Activated T-helper 2 cell treated with anti-CD3 and anti-CD28 coated beads, Interferon-gamma antibody, Interleukin-2, Interleukin-4, amounts not matched to agents 10 μg/mL and 5 μg/mL and 100 μg/mL, durations not matched to agents 14 hours and 24 hours and 36 hours (primary cell): ENCODE measurements around the gene TRAF3IP3. TPM values are rescaled to one million over a fixed set of nuclear protein-coding genes. Genes with fewer than 3 reads are reported as not detected.

Experiments used
- DNase-seq: peaks from one replicate; pipeline ENCODE4 v3.0.0; 2021; ENCODE audit warnings: low spot score
- H3K27ac Mint-ChIP-seq: one replicate; pipeline ENCODE4 v1.8.0; 2021; ENCODE audit warnings: mixed read lengths
- H3K27me3 Mint-ChIP-seq: one replicate; pipeline ENCODE4 v1.8.0; 2021; ENCODE audit warnings: low read depth, mixed read lengths
- H3K36me3 Mint-ChIP-seq: one replicate; pipeline ENCODE4 v1.8.0; 2021; ENCODE audit warnings: low read depth, mixed read lengths
- H3K4me1 Mint-ChIP-seq: one replicate; pipeline ENCODE4 v1.8.0; 2021; ENCODE audit warnings: low read depth, mixed read lengths
- H3K4me3 Mint-ChIP-seq: one replicate; pipeline ENCODE4 v1.8.0; 2021; ENCODE audit warnings: low read depth, mild to moderate bottlenecking, moderate library complexity, mixed read lengths
- H3K9me3 Mint-ChIP-seq: one replicate; pipeline ENCODE4 v1.8.0; 2021; ENCODE audit warnings: mixed read lengths
- intact Hi-C: fragments of 100-400 bp; cut with micrococcal nuclease; formaldehyde crosslinking; loops from one replicate; pipeline ENCODE4 v1.15.1; 2023
- total RNA-seq: library from RNA; stranded (reverse); gene quantifications from 2 replicates; pipeline ENCODE4 v1.2.3, GENCODE V29; 2022

TRAF3IP3 gene
- total RNA-seq, 1 donor from 2014 or later: 386 TPM

DNA sequence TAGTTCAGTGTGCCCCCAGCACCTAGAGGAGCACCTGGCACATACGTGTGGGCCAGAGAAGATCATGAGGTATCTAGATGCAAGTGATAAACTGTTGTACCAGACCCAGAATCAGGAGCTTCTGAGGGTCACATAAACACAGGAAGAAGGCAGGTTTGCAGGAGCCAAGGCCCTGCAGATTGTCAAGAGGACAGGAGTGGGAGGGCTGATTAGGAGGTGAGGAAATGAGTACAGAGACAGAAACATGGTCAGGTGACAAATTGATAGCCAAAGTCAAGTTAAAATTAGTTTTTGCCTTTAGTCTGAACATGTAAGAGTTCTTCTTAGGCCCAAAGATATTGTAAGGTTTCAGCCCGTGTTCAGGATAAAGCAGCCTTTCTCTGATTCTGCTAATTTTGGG, 14.0 kb upstream of the TRAF3IP3 start:
- intact Hi-C loops: no loop called here
- no peak for DNase-seq
- H3K36me3 Mint-ChIP-seq: peaks cover 4% of the 10 kb centered on the region
- no peak overlapping the region for H3K4me3 Mint-ChIP-seq
- H3K27me3 Mint-ChIP-seq: no peaks in the 10 kb centered on the region
- H3K4me1 Mint-ChIP-seq: peaks cover 49% of the 10 kb centered on the region
- peak overlapping the region; percentile 81 for H3K27ac Mint-ChIP-seq
- H3K9me3 Mint-ChIP-seq: no peaks in the 10 kb centered on the region

DNA sequence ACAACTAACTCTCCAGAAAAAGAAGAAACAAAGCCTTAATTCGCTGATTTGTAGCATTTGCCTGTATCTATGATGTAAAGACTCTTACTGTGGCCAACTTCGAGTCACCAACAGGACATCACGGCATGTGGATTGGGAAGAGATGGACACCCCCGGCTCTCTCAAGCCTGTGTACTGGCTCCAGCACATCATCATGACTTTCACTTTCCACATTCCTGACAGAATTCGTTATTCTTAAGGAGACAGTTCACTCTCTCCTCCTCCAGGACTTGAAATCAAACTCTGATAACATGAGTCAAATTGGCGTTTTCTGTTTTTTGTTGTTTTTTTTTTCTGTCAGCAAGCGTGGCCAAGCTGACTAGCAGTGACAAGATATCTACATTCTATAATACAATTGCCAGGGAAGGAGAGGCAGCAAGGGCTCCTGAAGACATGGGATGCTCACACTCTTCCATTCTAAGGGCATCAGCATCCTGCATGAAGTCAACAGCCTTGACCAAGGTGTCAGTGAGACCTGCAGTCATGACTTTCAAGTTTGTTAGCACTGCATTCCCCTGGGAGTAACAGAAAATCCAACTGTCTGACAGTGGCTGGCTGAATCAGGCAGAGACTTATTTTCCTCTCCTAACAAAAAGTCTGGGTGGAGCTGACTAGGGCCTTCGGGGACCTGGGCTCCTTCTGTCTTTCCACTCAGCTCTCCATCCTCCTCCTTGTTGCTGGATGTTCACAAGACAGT, 13.3 kb upstream of the TRAF3IP3 start:
- no peaks in the 10 kb centered on the region for H3K27me3 Mint-ChIP-seq
- peaks cover 50% of the 10 kb centered on the region for H3K4me1 Mint-ChIP-seq
- peak overlapping the region; percentile 81 for H3K27ac Mint-ChIP-seq
- DNase-seq: no peak
- peaks cover 4% of the 10 kb centered on the region for H3K36me3 Mint-ChIP-seq
- intact Hi-C loops: no loop called here
- no peaks in the 10 kb centered on the region for H3K9me3 Mint-ChIP-seq
- no peak overlapping the region for H3K4me3 Mint-ChIP-seq

DNA sequence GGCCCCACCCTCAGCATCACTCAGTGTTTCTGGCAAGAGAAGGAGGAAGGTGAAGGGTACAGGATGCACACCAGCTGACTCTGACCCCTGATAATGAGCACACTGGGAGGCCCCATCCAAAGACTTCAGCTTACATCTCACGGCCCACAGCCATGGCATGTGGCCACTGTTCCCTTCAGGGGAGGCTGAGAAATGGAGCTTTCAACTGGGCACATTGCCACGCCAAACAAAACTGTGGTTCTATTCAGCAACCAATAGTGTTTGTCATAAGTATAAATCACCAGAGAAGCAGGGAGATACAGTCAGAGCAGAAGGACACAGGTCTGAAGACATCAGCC, 12.7 kb upstream of the TRAF3IP3 start:
- Mint-ChIP-seq H3K36me3 (no peaks in the 10 kb centered on the region), H3K27me3 (no peaks in the 10 kb centered on the region), H3K27ac (peak overlapping the region; percentile 81), H3K9me3 (no peaks in the 10 kb centered on the region), H3K4me3 (no peak overlapping the region), H3K4me1 (peaks cover 53% of the 10 kb centered on the region)
- DNase-seq: no peak
- intact Hi-C loops: no loop called here

DNA sequence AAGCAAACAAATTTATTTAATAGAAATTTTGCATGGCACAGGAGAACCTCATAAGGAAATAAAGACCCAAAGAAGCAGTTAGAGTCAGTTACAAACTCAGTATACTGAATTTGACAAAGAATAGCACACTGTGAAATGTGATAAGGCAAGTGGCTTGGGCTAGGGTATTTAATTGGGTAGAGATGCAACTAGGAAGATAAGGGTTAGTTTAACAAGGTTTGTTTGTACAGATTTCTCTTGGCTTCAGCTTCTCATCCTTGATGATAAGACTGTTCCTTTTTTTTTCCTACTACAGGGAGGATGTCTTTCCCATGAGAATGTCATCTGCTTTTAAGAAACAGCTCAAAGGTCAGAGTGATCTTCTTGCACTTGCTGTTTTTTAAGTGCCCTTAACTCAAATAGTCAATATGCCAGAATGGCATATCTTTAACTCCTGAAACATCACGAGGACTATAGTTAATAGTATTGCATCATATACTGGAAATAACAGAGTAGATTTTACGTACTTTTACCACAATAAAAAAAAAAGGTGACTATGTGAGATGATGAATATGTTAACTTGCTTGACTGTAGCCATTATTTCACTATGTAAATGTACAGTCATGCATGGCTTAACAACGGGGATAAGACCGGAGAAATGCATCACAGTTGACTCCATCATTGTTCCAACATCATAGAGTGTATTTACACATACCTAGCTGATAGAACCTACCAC, 9.2 kb upstream of the TRAF3IP3 start:
- H3K36me3 Mint-ChIP-seq: no peaks in the 10 kb centered on the region
- DNase-seq: no peak
- H3K27ac Mint-ChIP-seq: peak overlapping the region; percentile 78
- no peaks in the 10 kb centered on the region for H3K27me3 Mint-ChIP-seq
- H3K4me3 Mint-ChIP-seq: no peak overlapping the region
- peaks cover 69% of the 10 kb centered on the region for H3K4me1 Mint-ChIP-seq
- intact Hi-C loops: loop anchor here (1.0 to 5.0 kb wide), 9 partner anchors 10 to 144 kb away; partner anchors contain the start of gene LAMB3
- no peaks in the 10 kb centered on the region for H3K9me3 Mint-ChIP-seq

DNA sequence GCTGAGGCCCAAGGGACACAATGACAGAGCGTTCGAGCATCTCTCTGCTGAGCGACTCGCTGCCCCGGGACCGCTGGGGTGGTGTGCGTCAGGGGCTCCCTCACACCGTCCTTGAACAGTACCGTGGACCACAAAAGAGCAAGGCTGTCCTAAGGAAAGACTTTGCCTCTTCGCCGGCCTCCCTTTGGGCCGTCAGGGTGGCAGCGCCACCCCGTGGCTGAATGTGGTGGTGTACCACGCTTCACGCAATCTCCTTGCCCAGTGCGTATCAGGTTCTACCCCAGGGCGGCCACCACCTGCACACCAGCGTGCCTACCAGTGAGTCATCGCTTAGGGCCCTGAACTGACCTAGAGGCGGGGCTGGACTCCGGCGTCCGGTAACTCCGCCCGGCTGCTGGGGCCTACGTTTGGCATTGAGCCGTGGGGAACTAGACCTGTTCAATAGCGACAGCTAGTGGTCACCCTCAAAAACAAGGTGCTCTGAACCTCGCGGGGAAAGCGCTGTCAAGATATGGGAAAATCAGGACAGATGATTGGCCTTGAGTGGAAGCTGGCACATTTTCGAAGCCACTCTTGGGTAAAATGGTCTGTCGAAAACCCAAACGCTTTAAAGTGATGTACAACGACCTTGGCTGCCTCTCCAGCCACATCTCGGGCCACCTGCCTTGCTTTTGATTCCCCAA, 8.1 kb upstream of the TRAF3IP3 start:
- H3K4me3 Mint-ChIP-seq: peak overlapping the region; percentile 72
- peak; percentile 79 for DNase-seq

DNA sequence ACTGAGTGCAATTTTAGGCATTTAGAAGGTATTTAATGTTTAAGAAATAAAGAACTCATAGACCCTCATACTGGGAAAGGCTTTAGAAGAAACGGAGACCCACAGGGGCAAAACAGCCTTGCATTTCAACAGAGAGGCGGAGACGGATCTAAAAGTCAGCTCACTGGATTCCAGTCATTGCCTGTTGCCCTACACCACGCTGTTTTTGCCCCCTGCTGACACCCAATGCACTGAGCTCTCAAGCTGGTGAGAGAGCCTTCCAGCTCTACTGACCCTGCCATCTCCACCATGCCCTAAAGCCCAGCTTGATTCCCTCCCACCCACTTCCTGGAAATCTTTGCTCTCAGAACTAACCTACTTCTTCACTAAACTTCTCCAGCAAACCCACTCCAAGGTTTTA, 7.2 kb upstream of the TRAF3IP3 start:
- H3K9me3 Mint-ChIP-seq: no peaks in the 10 kb centered on the region
- no peak overlapping the region for H3K4me3 Mint-ChIP-seq
- no peaks in the 10 kb centered on the region for H3K27me3 Mint-ChIP-seq
- intact Hi-C loops: loop anchor here (1.0 to 5.0 kb wide), 2 partner anchors 96 to 179 kb away; partner anchors contain the start of gene LAMB3
- no peaks in the 10 kb centered on the region for H3K36me3 Mint-ChIP-seq
- peaks cover 66% of the 10 kb centered on the region for H3K4me1 Mint-ChIP-seq
- no peak for DNase-seq
- peak overlapping the region; percentile 92 for H3K27ac Mint-ChIP-seq

More for the DNA sequence above, 8.1 kb upstream of the TRAF3IP3 start:
- Mint-ChIP-seq H3K27ac (peak overlapping the region; percentile 92), H3K27me3 (no peaks in the 10 kb centered on the region), H3K4me1 (peaks cover 68% of the 10 kb centered on the region), H3K9me3 (no peaks in the 10 kb centered on the region), H3K36me3 (no peaks in the 10 kb centered on the region)
- intact Hi-C loops: loop anchor here (1.0 to 5.0 kb wide), 10 partner anchors 11 to 178 kb away; partner anchors contain the start of gene LAMB3

DNA sequence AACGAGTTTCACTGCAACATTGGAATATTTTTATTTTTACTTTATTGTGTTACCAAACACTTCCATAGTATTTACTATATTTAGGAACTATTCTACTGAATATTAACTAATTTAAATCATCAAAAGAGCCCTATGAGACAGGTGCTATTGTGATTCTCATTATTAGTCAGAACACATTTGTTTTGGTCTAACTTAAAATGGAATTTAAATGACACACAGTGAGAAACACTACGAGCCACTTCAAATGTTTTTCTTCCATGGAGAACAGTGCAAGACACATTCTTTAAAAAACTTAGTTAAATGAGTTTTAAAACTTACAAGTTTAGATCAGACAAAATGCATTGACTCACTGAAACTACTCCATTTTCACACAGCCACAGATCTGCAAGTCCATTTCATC, 6.6 kb upstream of the TRAF3IP3 start:
- Mint-ChIP-seq H3K27me3 (no peaks in the 10 kb centered on the region), H3K4me3 (peak overlapping the region; percentile 31), H3K4me1 (peaks cover 71% of the 10 kb centered on the region), H3K27ac (peak overlapping the region; percentile 79), H3K9me3 (no peaks in the 10 kb centered on the region), H3K36me3 (no peaks in the 10 kb centered on the region)
- no peak for DNase-seq
- intact Hi-C loops: loop anchor here (5.0 kb wide), 1 partner anchor 97 kb away; the partner anchor contains the start of gene LAMB3

DNA sequence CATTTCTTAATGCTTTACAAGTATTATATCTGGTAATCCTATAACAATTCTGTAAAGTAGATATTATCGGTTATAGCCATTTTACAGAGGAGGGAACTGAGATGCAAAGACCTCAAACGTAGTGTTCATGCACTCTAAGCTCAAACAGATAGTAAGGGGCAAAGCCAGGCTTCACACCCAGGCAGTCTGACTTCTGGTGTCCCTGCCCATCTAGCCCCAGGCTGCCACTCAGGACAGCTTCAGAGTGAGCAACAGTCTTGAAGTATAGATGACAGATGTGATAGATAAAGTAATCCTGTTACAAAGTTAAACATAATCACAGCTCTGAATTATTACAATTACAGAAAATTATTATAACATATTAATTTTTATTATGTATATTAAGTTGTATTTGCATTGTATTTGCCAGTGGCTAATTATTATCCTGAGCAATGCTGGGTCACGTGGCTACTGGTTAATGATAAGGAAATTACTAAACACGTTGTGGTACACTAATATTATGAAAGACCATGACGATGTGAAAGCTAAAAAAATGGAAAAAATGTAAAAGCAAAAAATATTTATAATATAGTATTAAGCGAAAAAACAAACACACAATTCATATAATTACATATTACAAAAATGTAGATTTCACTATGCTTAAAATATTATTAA, 6.1 kb upstream of the TRAF3IP3 start:
- intact Hi-C loops: loop anchor here (5.0 kb wide), 1 partner anchor 97 kb away; the partner anchor contains the start of gene LAMB3
- H3K9me3 Mint-ChIP-seq: no peaks in the 10 kb centered on the region
- peak overlapping the region; percentile 31 for H3K4me3 Mint-ChIP-seq
- H3K4me1 Mint-ChIP-seq: peaks cover 70% of the 10 kb centered on the region
- DNase-seq: no peak
- no peaks in the 10 kb centered on the region for H3K36me3 Mint-ChIP-seq
- no peaks in the 10 kb centered on the region for H3K27me3 Mint-ChIP-seq
- H3K27ac Mint-ChIP-seq: peak overlapping the region; percentile 79

DNA sequence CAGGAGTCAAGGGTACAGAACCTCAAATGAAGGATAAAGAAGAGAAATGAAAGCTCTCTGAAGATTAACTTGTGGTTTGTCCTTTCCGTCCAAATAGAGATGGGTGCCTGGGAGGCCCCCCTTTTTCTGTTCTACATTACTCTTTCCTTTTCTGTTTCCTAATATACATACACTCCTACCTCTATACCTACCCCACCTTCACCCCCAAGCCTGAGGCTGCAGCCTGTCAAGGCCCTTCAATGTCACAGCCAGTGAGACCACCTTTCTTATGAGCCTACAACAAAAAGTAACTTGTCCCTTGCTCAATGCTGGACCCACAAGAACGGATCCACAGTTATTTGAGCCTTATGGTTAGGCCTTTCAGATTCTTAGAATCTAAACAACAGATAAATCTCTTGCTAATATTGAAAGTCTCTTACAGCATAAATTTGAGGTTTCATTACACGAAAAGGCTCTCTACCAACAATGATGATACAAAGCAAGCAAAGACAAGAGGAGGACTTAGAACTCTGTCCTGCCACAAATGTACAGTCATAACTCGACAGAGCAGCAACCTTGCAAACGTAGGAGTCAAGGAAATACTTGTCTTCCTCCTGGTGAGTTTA, 4.1 kb upstream of the TRAF3IP3 start:
- peaks cover 13% of the 10 kb centered on the region for H3K36me3 Mint-ChIP-seq
- peak overlapping the region; percentile 97 for H3K27ac Mint-ChIP-seq
- no peaks in the 10 kb centered on the region for H3K9me3 Mint-ChIP-seq
- H3K4me3 Mint-ChIP-seq: peak overlapping the region; percentile 76
- H3K27me3 Mint-ChIP-seq: no peaks in the 10 kb centered on the region
- peak; percentile 49 for DNase-seq
- intact Hi-C loops: loop anchor here (1.0 kb wide), 6 partner anchors 15 to 91 kb away; partner anchors contain the start of gene C1orf74
- H3K4me1 Mint-ChIP-seq: peaks cover 71% of the 10 kb centered on the region

DNA sequence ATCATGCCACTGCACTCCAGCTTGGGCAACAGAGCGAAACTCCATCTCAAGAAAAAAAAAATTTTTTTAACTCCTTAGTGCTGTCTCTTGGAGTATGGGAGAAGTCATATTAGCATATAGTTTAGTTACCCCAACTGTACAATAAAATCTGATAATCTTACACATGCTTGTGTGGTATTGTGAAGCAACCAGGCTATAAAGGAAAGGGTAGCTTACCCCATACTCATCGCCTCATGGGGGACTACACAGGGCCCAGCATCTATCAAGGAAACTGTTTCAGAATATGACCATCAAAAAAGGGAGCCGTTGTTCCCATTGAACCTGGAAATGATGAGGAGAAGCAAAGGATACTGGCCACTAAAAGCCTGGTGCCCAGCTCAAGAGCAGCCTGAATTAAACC, 3.0 kb upstream of the TRAF3IP3 start:
- no peak for DNase-seq
- intact Hi-C loops: loop anchor here (1.0 kb wide), 3 partner anchors 29 to 36 kb away; partner anchors contain the start of gene C1orf74
- peak overlapping the region; percentile 18 for H3K4me3 Mint-ChIP-seq
- H3K9me3 Mint-ChIP-seq: no peaks in the 10 kb centered on the region
- no peaks in the 10 kb centered on the region for H3K27me3 Mint-ChIP-seq
- peaks cover 24% of the 10 kb centered on the region for H3K36me3 Mint-ChIP-seq
- H3K4me1 Mint-ChIP-seq: peaks cover 60% of the 10 kb centered on the region
- peak overlapping the region; percentile 97 for H3K27ac Mint-ChIP-seq

DNA sequence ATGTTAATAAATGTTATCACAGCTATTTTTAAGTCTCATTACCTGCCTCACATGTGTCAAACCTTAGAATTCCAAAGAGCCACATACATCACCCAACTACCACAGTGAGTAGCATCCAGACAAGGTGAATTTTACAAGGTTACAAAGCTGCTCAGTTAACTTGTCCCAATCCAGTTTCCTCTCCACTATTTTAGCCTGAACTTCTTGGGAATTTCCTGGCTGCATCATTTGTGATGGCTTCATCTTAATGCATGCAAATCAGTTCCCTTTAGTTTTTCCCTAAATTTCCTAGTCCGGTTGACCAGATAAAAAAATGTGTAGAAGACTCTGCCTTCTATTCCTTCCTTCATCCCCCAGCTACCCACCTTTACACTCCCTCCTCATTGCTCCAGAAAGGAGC, 597 bp upstream of the TRAF3IP3 start:
- no peaks in the 10 kb centered on the region for H3K27me3 Mint-ChIP-seq
- intact Hi-C loops: no loop called here
- no peak for DNase-seq
- peaks cover 48% of the 10 kb centered on the region for H3K36me3 Mint-ChIP-seq
- no peaks in the 10 kb centered on the region for H3K9me3 Mint-ChIP-seq
- H3K27ac Mint-ChIP-seq: peak overlapping the region; percentile 97
- peaks cover 64% of the 10 kb centered on the region for H3K4me1 Mint-ChIP-seq
- H3K4me3 Mint-ChIP-seq: peak overlapping the region; percentile 97
